Measurements from ENCODE around the gene TAS2R50.
"Not testable (repeated sequence)": the region's sequence is repeated elsewhere in the genome, so short reads cannot be mapped to it uniquely, and the experiment has no call there.

The TAS2R50 gene

GRCh38 chr12:10986812-10987211 lies at the start of gene TAS2R50:
TSS of gene TAS2R50 (minus strand) at chr12:10986912. CDS start at chr12:10986860, 52 bp downstream.
- DNase-seq = no peak

DNA sequence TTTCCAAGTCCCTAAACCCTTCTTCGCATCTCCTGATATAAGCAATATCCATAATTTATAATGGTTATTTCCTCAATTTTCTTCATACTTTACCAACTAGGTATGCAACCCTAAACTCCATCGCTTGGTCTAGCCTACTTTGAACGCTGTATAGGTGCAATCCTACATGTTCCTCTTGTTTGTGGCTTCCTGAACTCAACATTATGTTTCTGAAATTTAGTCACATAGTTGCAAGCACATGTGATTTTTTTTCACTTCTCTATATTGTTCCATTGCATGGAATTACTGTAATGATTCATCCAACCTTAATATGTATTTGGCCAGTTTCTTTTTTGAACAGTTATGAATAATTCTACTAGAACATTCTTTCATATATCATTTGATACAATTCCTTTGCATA lies 47.2 kb upstream of the TAS2R50 start:
- DNase-seq = not testable (repeated sequence)

DNA sequence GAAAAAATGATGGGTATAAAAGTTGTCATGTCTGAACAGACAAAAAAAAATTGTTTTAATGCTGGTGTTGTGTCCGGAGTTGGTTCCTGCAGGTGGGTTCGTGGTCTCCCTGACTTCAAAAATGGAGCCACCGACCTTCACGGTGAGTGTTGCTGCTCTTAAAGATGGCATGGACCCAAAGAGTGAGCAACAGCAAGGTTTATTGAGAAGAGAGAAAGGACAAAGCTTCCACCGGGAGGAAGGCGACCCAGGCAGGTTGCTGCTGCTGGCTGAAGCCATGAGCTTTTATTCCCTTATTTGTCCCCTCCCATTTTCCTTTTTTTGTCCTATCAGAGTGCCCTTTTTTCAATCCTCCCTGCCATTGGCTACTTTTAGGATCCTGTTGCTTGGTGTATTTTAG lies 44.6 kb upstream of the TAS2R50 start, which contains the start of gene TAS2R31:
TSS of gene TAS2R31 (minus strand) at position 101 of the 400 bp plus-strand sequence. CDS start at position 29, 72 bp downstream.
- DNase-seq = no peak

- no peak for DNase-seq
These were observed 39.4 kb upstream of the TAS2R50 start for GRCh38 chr12:11026118-11026517.

DNA sequence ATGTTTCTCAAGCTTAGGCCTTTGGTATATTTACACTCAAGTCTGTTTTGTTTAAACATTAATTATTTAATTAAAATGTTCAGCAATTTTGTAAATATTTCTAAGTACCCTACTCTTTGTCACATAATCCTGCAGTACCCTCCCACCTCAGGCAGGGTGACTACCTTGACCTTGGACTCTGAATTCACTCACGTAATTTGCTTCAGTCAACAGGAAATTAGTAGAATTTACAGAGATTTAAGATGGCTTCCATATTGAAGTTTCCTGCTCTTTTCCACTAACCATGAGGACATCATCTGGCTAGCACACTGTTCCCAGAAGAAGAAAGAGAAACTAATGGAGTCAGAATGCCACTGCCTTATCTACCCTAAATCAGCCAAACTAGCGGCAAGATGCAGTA lies 36.7 kb upstream of the TAS2R50 start:
- no peak for DNase-seq

- DNase-seq = no peak
These were observed 35.8 kb upstream of the TAS2R50 start, which contains the start of gene TAS2R19 for GRCh38 chr12:11022520-11022919. TSS of gene TAS2R19 (minus strand) at chr12:11022620. CDS start at chr12:11022571, 49 bp downstream.

DNA sequence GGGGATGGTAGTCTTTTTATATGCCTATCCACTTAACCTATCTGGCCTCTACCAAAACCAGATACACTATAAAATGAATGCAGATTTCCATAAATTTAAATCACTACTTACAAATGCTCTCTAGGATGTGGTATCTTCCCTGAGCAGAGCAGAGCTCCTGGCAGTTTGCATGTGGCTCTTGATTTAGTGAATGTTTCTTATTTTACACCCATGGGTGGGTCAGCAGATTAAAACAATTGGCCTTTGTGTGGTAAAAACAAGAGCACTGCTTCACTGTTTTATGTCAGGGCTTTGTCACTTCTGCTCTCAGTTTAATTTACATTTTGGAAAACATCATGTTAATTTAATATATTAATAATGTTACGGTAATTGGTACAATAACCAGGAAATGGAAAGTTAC lies 30.2 kb upstream of the TAS2R50 start:
- no peak for DNase-seq

DNA sequence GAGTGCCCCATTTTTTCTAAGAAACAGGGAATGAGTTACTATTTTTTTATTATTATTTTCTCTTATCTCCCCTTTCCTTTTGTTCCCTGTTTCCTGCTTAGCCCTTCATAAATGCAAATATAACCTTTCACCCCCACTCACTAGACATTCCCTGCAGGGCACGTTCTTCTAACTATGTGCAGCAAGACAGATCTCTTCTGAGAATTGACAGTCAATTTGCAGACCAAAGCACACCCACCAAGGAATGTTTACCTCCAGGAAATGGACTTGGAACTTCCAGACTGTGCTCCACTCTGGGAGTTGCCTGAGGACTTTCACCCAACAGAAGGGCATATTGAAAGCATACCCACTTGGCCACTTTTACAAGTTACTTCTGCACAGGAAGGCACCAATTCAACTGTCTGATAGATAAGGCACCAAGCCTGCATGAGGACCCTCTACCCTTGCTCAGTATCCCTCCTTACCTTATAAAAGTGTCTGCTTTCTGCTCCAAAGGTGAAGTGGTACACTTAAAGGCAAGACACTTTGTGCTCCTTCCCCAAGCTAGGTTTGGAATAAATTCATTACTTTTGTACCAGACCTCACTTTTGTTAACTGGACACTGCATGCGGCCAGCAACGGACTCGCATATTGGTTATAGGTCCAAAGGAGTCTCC lies 29.2 kb upstream of the TAS2R50 start:
- DNase-seq = no peak

DNA sequence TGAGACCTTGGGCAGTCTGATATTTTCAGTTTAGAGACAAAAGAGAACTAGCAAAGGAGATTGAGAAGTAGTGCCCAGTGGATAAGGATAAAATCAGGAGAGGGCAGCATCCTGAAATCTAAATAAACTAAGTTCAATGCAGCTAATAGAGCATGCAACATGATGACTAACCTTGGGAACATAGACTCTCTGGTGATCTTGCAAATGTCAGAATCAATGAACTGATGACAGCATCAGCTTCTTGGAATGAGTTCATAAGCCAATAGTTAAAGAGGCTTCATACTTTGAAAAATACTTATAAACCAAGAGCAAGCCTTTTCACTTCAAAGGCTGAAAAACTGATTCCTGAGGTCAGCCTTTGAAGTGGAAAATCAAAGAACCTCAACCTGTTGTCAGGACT lies 27.5 kb upstream of the TAS2R50 start:
- no peak for DNase-seq

DNA sequence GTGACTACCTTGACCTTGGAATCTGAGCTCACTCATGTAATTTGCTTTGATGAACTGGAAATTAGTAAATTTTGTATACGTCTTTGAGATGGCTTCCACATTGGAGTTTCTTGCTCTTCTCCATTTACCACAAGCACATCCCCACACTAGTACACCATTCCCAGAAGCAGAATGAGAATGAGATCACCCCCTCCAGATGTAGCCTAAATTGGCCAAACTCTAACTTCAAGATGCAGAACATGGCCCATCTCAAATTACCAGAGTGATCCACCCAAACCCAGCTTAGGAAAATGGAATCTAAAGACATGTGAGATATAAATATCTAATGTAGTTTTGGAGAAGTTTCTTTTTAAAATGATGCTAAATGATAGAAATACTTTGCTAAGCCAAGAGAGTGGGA lies 20.9 kb upstream of the TAS2R50 start:
- DNase-seq = no peak

GRCh38 chr12:10998204-10998603 lies 11.5 kb upstream of the TAS2R50 start, which contains the start of gene TAS2R20:
TSS of gene TAS2R20 (minus strand) at chr12:10998304. CDS start at chr12:10997875, 429 bp downstream.
- no peak for DNase-seq

DNA sequence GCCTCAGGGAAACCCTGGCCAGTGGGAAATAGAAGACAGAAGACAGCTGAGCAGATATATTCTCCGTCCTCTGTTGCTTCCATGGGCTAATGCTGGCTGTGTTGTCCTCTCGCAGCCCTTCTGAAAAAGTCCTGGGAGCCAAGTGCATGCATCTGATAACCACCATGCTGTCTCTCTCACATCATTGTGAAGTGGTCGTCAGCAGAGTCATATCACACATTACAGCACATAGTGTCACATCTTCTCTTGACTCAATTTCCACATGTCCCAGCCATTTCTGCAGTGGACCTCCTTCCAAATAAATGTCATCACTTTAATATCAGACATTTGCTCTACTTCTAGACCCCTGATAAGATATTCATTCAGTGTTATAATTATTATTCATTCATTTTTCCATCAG lies 7.6 kb upstream of the TAS2R50 start:
- DNase-seq = no peak

DNA sequence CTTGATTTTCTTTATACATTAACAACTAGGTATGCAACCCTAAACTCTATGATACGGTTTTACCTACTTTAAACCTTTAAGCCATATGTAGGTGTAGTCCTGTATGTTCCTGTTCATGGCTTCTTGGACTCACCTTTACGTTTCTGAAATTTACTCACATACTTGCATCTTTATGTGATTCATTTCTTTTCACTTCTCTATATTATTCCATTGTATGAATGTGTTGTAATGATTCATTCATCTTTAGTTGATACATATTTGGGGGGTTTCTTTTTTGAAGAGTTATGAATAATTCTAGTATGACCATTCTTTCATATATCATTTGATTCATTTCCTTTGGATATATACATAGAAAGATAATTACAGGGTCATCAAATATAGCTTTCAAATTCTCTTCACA lies 2.4 kb upstream of the TAS2R50 start:
- DNase-seq = no peak

GRCh38 chr12:10982244-10982643 lies 4.5 kb downstream of the TAS2R50 start:
- no peak for DNase-seq

GRCh38 chr12:10974965-10975364 lies 11.7 kb downstream of the TAS2R50 start:
- DNase-seq = no peak

DNA sequence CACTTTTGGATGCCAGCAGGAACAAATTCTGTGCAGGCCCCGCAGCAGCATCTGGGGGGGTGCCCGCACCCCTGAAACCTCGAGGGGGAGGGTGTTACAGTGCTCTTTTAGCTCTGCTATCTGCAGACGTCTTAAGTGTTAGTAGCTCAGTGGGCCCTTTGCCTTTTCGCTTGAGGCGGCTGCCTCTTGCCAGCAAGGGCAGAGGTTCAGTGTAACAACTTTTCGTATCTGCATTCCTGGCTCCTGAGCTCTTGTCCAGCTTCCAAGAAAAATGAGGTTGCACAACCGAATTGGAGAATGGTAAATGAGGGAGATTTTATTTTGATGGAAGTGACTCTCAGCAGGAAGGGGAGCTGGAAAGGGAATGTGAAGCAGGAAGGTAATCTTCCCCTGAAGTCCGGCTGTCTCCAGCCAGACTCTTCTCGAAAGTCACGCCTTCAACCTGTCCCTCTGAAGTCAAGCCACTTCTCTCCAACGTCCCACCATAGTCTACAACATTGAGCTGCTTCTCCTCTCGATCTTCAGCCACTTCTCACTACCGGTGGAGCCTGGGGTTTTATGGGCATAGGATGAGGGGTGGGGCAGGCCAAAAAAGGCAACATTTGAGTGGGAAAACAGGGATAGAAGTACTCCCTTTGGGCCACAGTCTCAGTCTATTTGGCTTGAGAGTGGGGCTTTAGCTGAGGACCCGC lies 17.8 kb downstream of the TAS2R50 start:
- DNase-seq = no peak

- DNase-seq = no peak
These were observed 19.3 kb downstream of the TAS2R50 start for GRCh38 chr12:10967409-10967808.

- DNase-seq = no peak
These were observed 20.4 kb downstream of the TAS2R50 start for GRCh38 chr12:10966314-10966713.

- DNase-seq = no peak
These were observed 21.2 kb downstream of the TAS2R50 start for GRCh38 chr12:10965476-10965875.

DNA sequence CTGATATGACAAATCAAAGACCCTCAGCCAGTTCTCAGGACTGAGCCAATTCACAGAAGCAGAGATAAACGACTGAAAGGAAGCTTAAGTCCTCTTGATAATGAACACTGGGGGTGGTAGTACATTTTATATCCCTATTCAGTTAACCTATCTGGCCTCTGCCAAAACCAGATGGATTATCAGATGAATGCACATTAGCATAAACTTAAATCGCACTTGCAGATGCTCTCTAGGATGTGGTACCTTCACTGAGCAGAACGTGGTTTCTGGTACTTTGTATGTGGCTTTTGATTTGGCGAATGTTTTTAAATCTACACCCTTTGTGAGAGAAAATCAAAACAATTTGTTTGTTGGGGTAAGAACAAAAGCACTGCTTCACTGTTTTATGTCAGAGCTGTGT lies 26.5 kb downstream of the TAS2R50 start:
- no peak for DNase-seq

- no peak for DNase-seq
These were observed 26.9 kb downstream of the TAS2R50 start for GRCh38 chr12:10959804-10960203.

- DNase-seq = no peak
These were observed 29.0 kb downstream of the TAS2R50 start for GRCh38 chr12:10957741-10958140.

GRCh38 chr12:10956085-10956484 lies 30.6 kb downstream of the TAS2R50 start:
- no peak for DNase-seq

GRCh38 chr12:10952645-10953044 lies 34.1 kb downstream of the TAS2R50 start:
- DNase-seq = no peak

Measured in NCI-H2029 (cell line).